Colonic mucosa (tissue), 4 donors: ENCODE results near the gene NKAIN2. TPM values are rescaled to one million over a fixed set of nuclear protein-coding genes. Genes with fewer than 3 reads are reported as not detected.

Experiments used
- DNase-seq: peaks from one replicate; pipeline ENCODE4 v3.0.0-alpha.2; 2020
- H3K27ac ChIP-seq: fragments of 200-600 bp; one replicate; pipeline ENCODE4 v1.8.0; 2021
- H3K27me3 ChIP-seq: fragments of 200-600 bp; one replicate; pipeline ENCODE4 v1.8.0; 2021
- H3K36me3 ChIP-seq: fragments of 200-600 bp; one replicate; pipeline ENCODE4 v1.8.0; 2021
- H3K4me1 ChIP-seq: fragments of 200-600 bp; one replicate; pipeline ENCODE4 v1.8.0; 2021; ENCODE audit warnings: mild to moderate bottlenecking
- H3K4me3 ChIP-seq: fragments of 200-600 bp; one replicate; pipeline ENCODE4 v1.8.0; 2021
- H3K9ac ChIP-seq, 2 donors: one replicate each; pipeline ENCODE4 v1.7.0; 2013; ENCODE audit warnings: control low read depth in 2 of 2, low read depth in 2 of 2, low read length in 2 of 2
- H3K9me3 ChIP-seq: fragments of 200-600 bp; one replicate; pipeline ENCODE4 v1.8.0; 2021
- intact Hi-C: fragments of 100-400 bp; cut with DNase I; formaldehyde crosslinking; loops from one replicate; pipeline ENCODE4 v1.14.1; 2022
- total RNA-seq, 2 donors: library from RNA; stranded (reverse); fragmentation: NEBNext Ultra II Directional in 1 of 2; extraction: Animal tissue kit (Norgen Biotek cat#: 25700) in 1 of 2; gene quantifications; one replicate each; pipeline ENCODE4 v1.2.1, GENCODE V29; 2021
- TF ChIP-seq, protein P1 (sequence below): fragments of 200-600 bp; IDR thresholded peaks from one replicate; pipeline ENCODE4 v1.8.0; 2022; ENCODE audit warnings: antibody characterized with exemption, mild to moderate bottlenecking
- donor health status: healthy.
- donor health status: DM: no; HTN: no; CAD: no.
- donor health status: DM: no; HTN: no; CAD: no.

Gene NKAIN2
- total RNA-seq, 2 donors from 2014 or later = 0.21 TPM; not detected in 1

DNA sequence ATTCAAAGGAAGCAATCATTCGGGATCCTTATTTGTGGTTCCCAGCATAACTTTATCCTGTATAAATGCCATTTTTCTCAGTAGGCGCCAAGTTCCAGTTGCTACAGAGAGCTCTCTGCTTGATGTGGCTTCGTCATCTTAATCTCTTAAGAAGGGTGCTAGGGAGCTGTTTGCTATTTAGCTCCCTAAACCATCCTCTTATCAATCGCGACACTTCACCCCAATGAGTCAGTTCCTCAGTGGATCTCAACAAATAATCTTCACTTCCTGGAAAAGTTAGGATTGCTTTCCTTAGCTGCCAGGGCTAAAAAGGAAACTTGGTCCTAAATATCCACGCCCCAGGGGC, 1.3 kb upstream of the NKAIN2 start:
- Histone ChIP-seq H3K9me3 (no peaks in the 10 kb centered on the region), H3K27ac (no peak overlapping the region), H3K27me3 (peaks cover 24% of the 10 kb centered on the region), H3K4me1 (peaks cover 5% of the 10 kb centered on the region), H3K36me3 (no peaks in the 10 kb centered on the region), H3K9ac (no peak overlapping the region), H3K4me3 (no peak overlapping the region)
- intact Hi-C loops = no loop called here
- DNase-seq = no peak
- TF ChIP-seq, protein P1, sequence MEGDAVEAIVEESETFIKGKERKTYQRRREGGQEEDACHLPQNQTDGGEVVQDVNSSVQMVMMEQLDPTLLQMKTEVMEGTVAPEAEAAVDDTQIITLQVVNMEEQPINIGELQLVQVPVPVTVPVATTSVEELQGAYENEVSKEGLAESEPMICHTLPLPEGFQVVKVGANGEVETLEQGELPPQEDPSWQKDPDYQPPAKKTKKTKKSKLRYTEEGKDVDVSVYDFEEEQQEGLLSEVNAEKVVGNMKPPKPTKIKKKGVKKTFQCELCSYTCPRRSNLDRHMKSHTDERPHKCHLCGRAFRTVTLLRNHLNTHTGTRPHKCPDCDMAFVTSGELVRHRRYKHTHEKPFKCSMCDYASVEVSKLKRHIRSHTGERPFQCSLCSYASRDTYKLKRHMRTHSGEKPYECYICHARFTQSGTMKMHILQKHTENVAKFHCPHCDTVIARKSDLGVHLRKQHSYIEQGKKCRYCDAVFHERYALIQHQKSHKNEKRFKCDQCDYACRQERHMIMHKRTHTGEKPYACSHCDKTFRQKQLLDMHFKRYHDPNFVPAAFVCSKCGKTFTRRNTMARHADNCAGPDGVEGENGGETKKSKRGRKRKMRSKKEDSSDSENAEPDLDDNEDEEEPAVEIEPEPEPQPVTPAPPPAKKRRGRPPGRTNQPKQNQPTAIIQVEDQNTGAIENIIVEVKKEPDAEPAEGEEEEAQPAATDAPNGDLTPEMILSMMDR = no peak

DNA sequence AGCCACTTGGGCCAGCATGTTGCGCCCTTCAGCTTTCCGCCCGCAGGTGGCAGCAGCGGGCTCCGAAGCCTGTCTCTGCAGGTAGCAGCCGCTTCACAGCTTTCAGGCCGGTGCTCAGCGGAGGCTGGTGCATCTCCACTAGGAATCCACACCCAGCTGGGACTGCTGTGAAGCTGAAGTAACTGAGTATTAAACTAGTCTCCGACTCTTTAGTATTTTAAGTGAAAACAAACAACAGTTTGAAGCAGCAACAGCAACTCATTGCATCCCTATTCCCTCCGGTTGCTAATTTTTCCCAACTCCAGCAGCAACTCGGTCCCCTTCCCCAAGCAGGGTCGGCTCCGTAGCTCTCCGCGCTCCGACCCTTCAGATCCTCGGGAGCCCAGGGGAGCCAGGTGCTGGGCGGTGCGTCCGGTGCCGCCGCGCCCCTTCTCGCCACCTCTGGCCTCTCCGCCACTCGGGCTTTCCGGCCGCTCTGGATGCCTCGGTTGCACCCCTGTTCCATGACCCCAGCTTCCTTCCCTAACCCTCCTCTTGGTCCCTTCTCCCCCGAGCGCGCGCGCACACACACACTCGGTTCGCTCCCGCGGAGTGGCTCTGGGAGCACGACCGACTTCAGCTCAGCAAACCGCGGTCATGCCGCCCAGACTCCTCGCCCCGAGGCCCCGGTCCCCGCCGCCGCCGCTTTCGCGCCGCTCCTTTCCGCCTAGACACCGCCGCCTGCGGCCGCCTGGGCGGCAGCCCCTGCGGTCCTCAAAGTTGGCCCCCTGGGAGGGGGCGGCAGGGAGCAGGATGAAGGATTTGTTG, 765 bp upstream of the NKAIN2 start:
- H3K4me3 ChIP-seq = peak overlapping the region; percentile 33
- no peaks in the 10 kb centered on the region for H3K9me3 ChIP-seq
- H3K9ac ChIP-seq = peak overlapping the region in 1 of 2 donors; percentile 19
- H3K36me3 ChIP-seq = no peaks in the 10 kb centered on the region
- peak; percentile 78 for DNase-seq
- peaks cover 5% of the 10 kb centered on the region for H3K4me1 ChIP-seq
- H3K27ac ChIP-seq = no peak overlapping the region
- TF ChIP-seq, protein P1 = peak; percentile 92
- intact Hi-C loops = no loop called here
- peaks cover 24% of the 10 kb centered on the region for H3K27me3 ChIP-seq

- H3K27me3 ChIP-seq = peaks cover 24% of the 10 kb centered on the region
- TF ChIP-seq, protein P1 = no peak
- H3K4me1 ChIP-seq = peaks cover 5% of the 10 kb centered on the region
- no peak overlapping the region for H3K27ac ChIP-seq
- intact Hi-C loops = no loop called here
- no peak overlapping the region for H3K4me3 ChIP-seq
- no peaks in the 10 kb centered on the region for H3K36me3 ChIP-seq
- H3K9me3 ChIP-seq = no peaks in the 10 kb centered on the region
- no peak overlapping the region for H3K9ac ChIP-seq
- DNase-seq = no peak
These were observed 535 bp downstream of the NKAIN2 start for GRCh38 chr6:123804014-123804786.

GRCh38 chr6:123804787-123805540, 1.3 kb downstream of the NKAIN2 start:
- Histone ChIP-seq H3K4me1 (peaks cover 5% of the 10 kb centered on the region), H3K9ac (no peak overlapping the region), H3K9me3 (no peaks in the 10 kb centered on the region), H3K27me3 (peaks cover 24% of the 10 kb centered on the region), H3K4me3 (no peak overlapping the region), H3K36me3 (no peaks in the 10 kb centered on the region), H3K27ac (no peak overlapping the region)
- intact Hi-C loops = no loop called here
- no peak for DNase-seq
- TF ChIP-seq, protein P1 = no peak

DNA sequence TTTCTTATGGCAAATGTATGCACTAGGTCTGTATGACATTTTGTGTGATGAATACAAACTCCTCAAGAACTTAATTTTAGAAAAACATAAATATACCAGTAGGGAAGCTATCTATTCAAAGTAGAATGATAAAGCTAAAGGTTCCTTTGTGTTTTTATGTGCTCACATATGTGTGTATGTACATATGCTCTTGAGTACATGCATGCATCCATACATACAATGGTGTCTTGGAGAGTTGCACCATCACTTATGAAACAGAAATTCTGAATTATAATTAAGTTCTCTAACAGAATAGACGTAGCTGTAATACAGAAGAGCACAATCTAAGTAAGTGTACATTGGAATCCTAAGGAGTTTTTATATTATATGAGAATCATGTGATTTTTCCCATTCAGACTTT, 2.3 kb downstream of the NKAIN2 start:
- H3K27me3 ChIP-seq = peaks cover 24% of the 10 kb centered on the region
- TF ChIP-seq, protein P1 = no peak
- no peak for DNase-seq
- H3K4me3 ChIP-seq = no peak overlapping the region
- no peaks in the 10 kb centered on the region for H3K36me3 ChIP-seq
- intact Hi-C loops = no loop called here
- H3K4me1 ChIP-seq = peaks cover 5% of the 10 kb centered on the region
- no peaks in the 10 kb centered on the region for H3K9me3 ChIP-seq
- H3K27ac ChIP-seq = no peak overlapping the region
- no peak overlapping the region for H3K9ac ChIP-seq
